ENCODE data around the gene OR2T2. TPM values are rescaled to one million over a fixed set of nuclear protein-coding genes. Genes with fewer than 3 reads are reported as not detected.
"Not testable (repeated sequence)": the region's sequence is repeated elsewhere in the genome, so short reads cannot be mapped to it uniquely, and the experiment has no call there.

OR2T2 gene
- total RNA-seq, 1 experiment from 2014 or later, result not detected

GRCh38 chr1:248450466-248451145 lies 5.2 kb downstream of the OR2T2 start:
- DNase-seq (ENCODE audit: low spot score), result not testable (repeated sequence)

GRCh38 chr1:248453619-248454018 lies 8.2 kb downstream of the OR2T2 start:
- DNase-seq (ENCODE audit: low spot score), result not testable (repeated sequence)

- not testable (repeated sequence) for DNase-seq (ENCODE audit: low spot score)
Observed at GRCh38 chr1:248455045-248455444, 9.6 kb downstream of the OR2T2 start.

- DNase-seq (ENCODE audit: low spot score), result not testable (repeated sequence)
Observed at GRCh38 chr1:248456635-248457034, 11.2 kb downstream of the OR2T2 start.

GRCh38 chr1:248459117-248459516 lies 13.7 kb downstream of the OR2T2 start:
- DNase-seq (ENCODE audit: low spot score), result not testable (repeated sequence)

GRCh38 chr1:248471154-248471553 lies 25.7 kb downstream of the OR2T2 start:
- no peak for DNase-seq (ENCODE audit: low spot score)

GRCh38 chr1:248472111-248472510 lies 26.7 kb downstream of the OR2T2 start:
- DNase-seq (ENCODE audit: low spot score), result not testable (repeated sequence)

- not testable (repeated sequence) for DNase-seq (ENCODE audit: low spot score)
Observed at GRCh38 chr1:248473051-248473450, 27.6 kb downstream of the OR2T2 start, which contains the start of gene OR2T3. OR2T3 (plus strand) TSS chr1:248473351; CDS start chr1:248473351, 0 bp downstream.

GRCh38 chr1:248475660-248476059 lies 30.2 kb downstream of the OR2T2 start:
- not testable (repeated sequence) for DNase-seq (ENCODE audit: low spot score)

- not testable (repeated sequence) for DNase-seq (ENCODE audit: low spot score)
Observed at GRCh38 chr1:248481686-248482579, 36.5 kb downstream of the OR2T2 start.

- not testable (repeated sequence) for DNase-seq (ENCODE audit: low spot score)
Observed at GRCh38 chr1:248488289-248488688, 42.9 kb downstream of the OR2T2 start, which contains the start of gene OR2T5. OR2T5 (plus strand) TSS chr1:248488589; CDS start chr1:248488589, 0 bp downstream.

GRCh38 chr1:248496661-248497060 lies 51.2 kb downstream of the OR2T2 start:
- not testable (repeated sequence) for DNase-seq (ENCODE audit: low spot score)

- DNase-seq (ENCODE audit: low spot score), result not testable (repeated sequence)
Observed at GRCh38 chr1:248500305-248501035, 55.0 kb downstream of the OR2T2 start.

Other genes with a start within 250 kb of the OR2T2 start
- 0.12 and 0.19 TPM in 2 replicates for gene OR2M3, start 248.4 kb upstream of the OR2T2 start, total RNA-seq (2014; rRNA removed; shearing (Covaris generic))
- 0.10 and 0.60 TPM in 2 replicates for gene OR2M4, start 214.2 kb upstream of the OR2T2 start, total RNA-seq (2014; rRNA removed; shearing (Covaris generic))
- gene OR2T33, start 167.7 kb upstream of the OR2T2 start, total RNA-seq (2014; rRNA removed; shearing (Covaris generic)), result not detected in 2 replicates
- not detected in 2 replicates for gene OR2T12, start 142.2 kb upstream of the OR2T2 start, total RNA-seq (2014; rRNA removed; shearing (Covaris generic))
- not detected in 2 replicates for gene OR2M7, start 121.1 kb upstream of the OR2T2 start, total RNA-seq (2014; rRNA removed; shearing (Covaris generic))
- not detected in 2 replicates for gene OR14C36, start 96.9 kb upstream of the OR2T2 start, total RNA-seq (2014; rRNA removed; shearing (Covaris generic))
- gene OR2T4, start 84.0 kb upstream of the OR2T2 start, total RNA-seq (2014; rRNA removed; shearing (Covaris generic)), result not detected in 2 replicates
- not detected in 2 replicates for gene OR2T6, start 69.9 kb upstream of the OR2T2 start, total RNA-seq (2014; rRNA removed; shearing (Covaris generic))
- not detected in 2 replicates for gene OR2T1, start 42.6 kb upstream of the OR2T2 start, total RNA-seq (2014; rRNA removed; shearing (Covaris generic))
- not detected in 2 replicates for gene OR2T3, start 27.7 kb downstream of the OR2T2 start, total RNA-seq (2014; rRNA removed; shearing (Covaris generic))
- not detected in 2 replicates for gene OR2T5, start 43.0 kb downstream of the OR2T2 start, total RNA-seq (2014; rRNA removed; shearing (Covaris generic))
- not detected in 2 replicates for gene OR2G6, start 62.4 kb downstream of the OR2T2 start, total RNA-seq (2014; rRNA removed; shearing (Covaris generic))
- gene OR2T29, start 117.1 kb downstream of the OR2T2 start, total RNA-seq (2014; rRNA removed; shearing (Covaris generic)), result not detected in 2 replicates
- not detected in 2 replicates for gene OR2T34, start 129.1 kb downstream of the OR2T2 start, total RNA-seq (2014; rRNA removed; shearing (Covaris generic))
- gene OR2T10, start 152.1 kb downstream of the OR2T2 start, total RNA-seq (2014; rRNA removed; shearing (Covaris generic)), result not detected in 2 replicates
- not detected in 2 replicates for gene OR2T11, start 189.5 kb downstream of the OR2T2 start, total RNA-seq (2014; rRNA removed; shearing (Covaris generic))
- gene OR2T35, start 199.6 kb downstream of the OR2T2 start, total RNA-seq (2014; rRNA removed; shearing (Covaris generic)), result not detected in 2 replicates
- not detected in 2 replicates for gene OR2T27, start 209.9 kb downstream of the OR2T2 start, total RNA-seq (2014; rRNA removed; shearing (Covaris generic))

All from A172 (cell line).